Measurements from ENCODE around the gene NR5A1.

NR5A1 gene

GRCh38 chr9:124472770-124473169, 34.4 kb downstream of the NR5A1 start:
- no peaks in the 10 kb centered on the region for H3K9me3 ChIP-seq (ENCODE audit: control insufficient read depth, insufficient read depth, low read depth, low read length)
- no peak overlapping the region for H3K27ac ChIP-seq (ENCODE audit: extremely low read depth, low read depth, low read length)
- TF ChIP-seq ZNF571 (tag by site-specific recombination; IDR thresholded peaks at IDR 0.05) (no peak), ZNF140 (tag by site-specific recombination; IDR thresholded peaks at IDR 0.05) (no peak), KLF1 (tag by site-specific recombination; IDR thresholded peaks at IDR 0.05) (no peak), HIC1 (tag by site-specific recombination; IDR thresholded peaks at IDR 0.05) (no peak), SP2 (tag by site-specific recombination; IDR thresholded peaks at IDR 0.05) (no peak), ZFP69B (tag by site-specific recombination; IDR thresholded peaks at IDR 0.05) (0 out of 2 replicates have a peak, but pooled peaks have one; percentile 33)
- TF ChIP-seq, protein P1, sequence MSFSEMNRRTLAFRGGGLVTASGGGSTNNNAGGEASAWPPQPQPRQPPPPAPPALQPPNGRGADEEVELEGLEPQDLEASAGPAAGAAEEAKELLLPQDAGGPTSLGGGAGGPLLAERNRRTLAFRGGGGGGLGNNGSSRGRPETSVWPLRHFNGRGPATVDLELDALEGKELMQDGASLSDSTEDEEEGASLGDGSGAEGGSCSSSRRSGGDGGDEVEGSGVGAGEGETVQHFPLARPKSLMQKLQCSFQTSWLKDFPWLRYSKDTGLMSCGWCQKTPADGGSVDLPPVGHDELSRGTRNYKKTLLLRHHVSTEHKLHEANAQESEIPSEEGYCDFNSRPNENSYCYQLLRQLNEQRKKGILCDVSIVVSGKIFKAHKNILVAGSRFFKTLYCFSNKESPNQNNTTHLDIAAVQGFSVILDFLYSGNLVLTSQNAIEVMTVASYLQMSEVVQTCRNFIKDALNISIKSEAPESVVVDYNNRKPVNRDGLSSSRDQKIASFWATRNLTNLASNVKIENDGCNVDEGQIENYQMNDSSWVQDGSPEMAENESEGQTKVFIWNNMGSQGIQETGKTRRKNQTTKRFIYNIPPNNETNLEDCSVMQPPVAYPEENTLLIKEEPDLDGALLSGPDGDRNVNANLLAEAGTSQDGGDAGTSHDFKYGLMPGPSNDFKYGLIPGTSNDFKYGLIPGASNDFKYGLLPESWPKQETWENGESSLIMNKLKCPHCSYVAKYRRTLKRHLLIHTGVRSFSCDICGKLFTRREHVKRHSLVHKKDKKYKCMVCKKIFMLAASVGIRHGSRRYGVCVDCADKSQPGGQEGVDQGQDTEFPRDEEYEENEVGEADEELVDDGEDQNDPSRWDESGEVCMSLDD (tag by site-specific recombination; IDR thresholded peaks at IDR 0.05), result no peak
- CTCF ChIA-PET, result interaction anchor here (0.5 kb wide), 1 partner anchor 1124 kb away, joined by 5 read pairs; no protein-coding TSS in a partner anchor
- H3K4me1 ChIP-seq (ENCODE audit: control insufficient read depth, insufficient read depth, low read length), result no peaks in the 10 kb centered on the region
- POLR2A ChIA-PET, result no interaction called here
- no peaks in the 10 kb centered on the region for H3K36me3 ChIP-seq (ENCODE audit: control insufficient read depth in 2 of 2, insufficient read depth in 1 of 2, low read length in 2 of 2)
- no peak overlapping the region for H3K4me3 ChIP-seq (ENCODE audit: low read depth, low read length)

DNA sequence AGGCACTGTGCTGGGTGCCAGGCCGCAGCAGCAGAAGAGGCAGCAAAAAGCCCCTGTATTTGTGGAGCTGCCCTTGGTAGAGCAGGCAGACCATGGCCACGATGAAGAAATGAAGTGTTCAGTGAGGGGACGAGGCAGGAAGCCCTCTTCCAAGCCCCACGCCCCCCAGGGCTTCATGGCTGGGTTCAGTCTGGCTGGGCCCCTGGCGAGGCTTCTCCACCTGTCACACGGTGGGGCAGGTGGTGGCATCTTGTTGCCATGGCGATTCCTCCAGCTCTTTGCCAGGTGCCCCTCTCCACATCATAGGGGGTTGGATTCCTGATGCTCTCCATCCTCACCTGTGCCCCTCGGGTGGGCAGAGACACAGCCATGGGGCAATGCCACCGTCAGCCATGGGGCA, 35.4 kb downstream of the NR5A1 start:
- Histone ChIP-seq H3K9me3 (ENCODE audit: control insufficient read depth, insufficient read depth, low read depth, low read length) (no peaks in the 10 kb centered on the region), H3K4me3 (ENCODE audit: low read depth, low read length) (no peak overlapping the region), H3K36me3 (ENCODE audit: control insufficient read depth in 2 of 2, insufficient read depth in 1 of 2, low read length in 2 of 2) (no peaks in the 10 kb centered on the region), H3K4me1 (ENCODE audit: control insufficient read depth, insufficient read depth, low read length) (no peaks in the 10 kb centered on the region), H3K27ac (ENCODE audit: extremely low read depth, low read depth, low read length) (no peak overlapping the region)
- TF ChIP-seq TSHZ1 (tag by site-specific recombination; IDR thresholded peaks at IDR 0.05; ENCODE audit: borderline replicate concordance), result no peak
- peak; percentile 84; the same call in 1 of the 2 replicates for TF ChIP-seq HIC1 (tag by site-specific recombination; IDR thresholded peaks at IDR 0.05)
- POLR2A ChIA-PET, result no interaction called here
- CTCF ChIA-PET, result interaction anchor here (1.2 kb wide), 1 partner anchor 24 kb away, joined by 5 read pairs; no protein-coding TSS in a partner anchor

GRCh38 chr9:124470726-124471125, 36.5 kb downstream of the NR5A1 start:
- ChIA-PET POLR2A (no interaction called here), CTCF (no interaction called here)
- Histone ChIP-seq H3K4me1 (ENCODE audit: control insufficient read depth, insufficient read depth, low read length) (no peaks in the 10 kb centered on the region), H3K9me3 (ENCODE audit: control insufficient read depth, insufficient read depth, low read depth, low read length) (no peaks in the 10 kb centered on the region), H3K36me3 (ENCODE audit: control insufficient read depth in 2 of 2, insufficient read depth in 1 of 2, low read length in 2 of 2) (no peaks in the 10 kb centered on the region), H3K4me3 (ENCODE audit: low read depth, low read length) (no peak overlapping the region), H3K27ac (ENCODE audit: extremely low read depth, low read depth, low read length) (no peak overlapping the region)
- TF ChIP-seq GLIS2 (tag by site-specific recombination; IDR thresholded peaks at IDR 0.05) (no peak), ZFP41 (tag by site-specific recombination; IDR thresholded peaks at IDR 0.05; ENCODE audit: borderline replicate concordance) (no peak), ZNF843 (tag by site-specific recombination; IDR thresholded peaks at IDR 0.05) (no peak), BCL11A (tag by site-specific recombination; IDR thresholded peaks at IDR 0.05; ENCODE audit: low read depth) (no peak), ZNF18 (tag by site-specific recombination; IDR thresholded peaks at IDR 0.05) (no peak), ZNF202 (tag by site-specific recombination; IDR thresholded peaks at IDR 0.05; ENCODE audit: borderline replicate concordance) (no peak)
